Thyroid gland (tissue), 4 donors: ENCODE results near the gene TMEM258.

Experiments used
- POLR2A ChIP-seq, 2 donors: fragments of 450-650 bp; IDR thresholded peaks; one replicate each; pipeline ENCODE4 v1.6.1; 2017; ENCODE audit warnings: antibody characterized with exemption in 2 of 2, mild to moderate bottlenecking in 2 of 2, moderate library complexity in 1 of 2
- TF ChIP-seq, protein P1 (sequence below), 6 experiments: fragments of 200-600 bp in 3 of 6; fragments of 450-650 bp in 3 of 6; sonication (generic) in 3 of 6; IDR thresholded peaks; one replicate each; pipeline ENCODE4 v1.5.1; 2016 to 2019; ENCODE audit warnings: antibody characterized with exemption in 6 of 6, mild to moderate bottlenecking in 2 of 6, inconsistent platforms in 1 of 6, moderate library complexity in 1 of 6

DNA sequence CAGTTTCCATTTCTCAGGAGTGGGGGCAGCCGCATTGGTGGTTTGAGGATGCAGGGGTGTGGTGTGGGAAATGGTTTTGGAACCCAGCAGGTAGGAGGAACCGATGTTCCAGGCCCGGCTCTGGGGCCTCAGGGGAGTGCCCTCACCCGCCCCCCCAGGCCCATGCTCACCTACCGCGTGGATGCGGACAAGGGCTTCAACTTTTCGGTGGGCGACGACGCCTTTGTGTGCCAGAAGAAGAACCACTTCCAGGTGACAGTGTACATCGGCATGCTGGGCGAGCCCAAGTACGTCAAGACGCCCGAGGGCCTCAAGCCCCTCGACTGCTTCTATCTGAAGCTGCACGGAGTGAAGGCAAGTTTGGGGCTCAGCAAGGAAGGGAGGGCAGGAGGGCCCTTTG lies 18.6 kb downstream of the TMEM258 start:
- TF ChIP-seq, protein P1, sequence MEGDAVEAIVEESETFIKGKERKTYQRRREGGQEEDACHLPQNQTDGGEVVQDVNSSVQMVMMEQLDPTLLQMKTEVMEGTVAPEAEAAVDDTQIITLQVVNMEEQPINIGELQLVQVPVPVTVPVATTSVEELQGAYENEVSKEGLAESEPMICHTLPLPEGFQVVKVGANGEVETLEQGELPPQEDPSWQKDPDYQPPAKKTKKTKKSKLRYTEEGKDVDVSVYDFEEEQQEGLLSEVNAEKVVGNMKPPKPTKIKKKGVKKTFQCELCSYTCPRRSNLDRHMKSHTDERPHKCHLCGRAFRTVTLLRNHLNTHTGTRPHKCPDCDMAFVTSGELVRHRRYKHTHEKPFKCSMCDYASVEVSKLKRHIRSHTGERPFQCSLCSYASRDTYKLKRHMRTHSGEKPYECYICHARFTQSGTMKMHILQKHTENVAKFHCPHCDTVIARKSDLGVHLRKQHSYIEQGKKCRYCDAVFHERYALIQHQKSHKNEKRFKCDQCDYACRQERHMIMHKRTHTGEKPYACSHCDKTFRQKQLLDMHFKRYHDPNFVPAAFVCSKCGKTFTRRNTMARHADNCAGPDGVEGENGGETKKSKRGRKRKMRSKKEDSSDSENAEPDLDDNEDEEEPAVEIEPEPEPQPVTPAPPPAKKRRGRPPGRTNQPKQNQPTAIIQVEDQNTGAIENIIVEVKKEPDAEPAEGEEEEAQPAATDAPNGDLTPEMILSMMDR (IDR thresholded peaks at IDR 0.05) = no peak
- no peak for TF ChIP-seq POLR2A (IDR thresholded peaks at IDR 0.05)
